ENCODE results near the gene RAB30.

- TF ChIP-seq, protein P1, sequence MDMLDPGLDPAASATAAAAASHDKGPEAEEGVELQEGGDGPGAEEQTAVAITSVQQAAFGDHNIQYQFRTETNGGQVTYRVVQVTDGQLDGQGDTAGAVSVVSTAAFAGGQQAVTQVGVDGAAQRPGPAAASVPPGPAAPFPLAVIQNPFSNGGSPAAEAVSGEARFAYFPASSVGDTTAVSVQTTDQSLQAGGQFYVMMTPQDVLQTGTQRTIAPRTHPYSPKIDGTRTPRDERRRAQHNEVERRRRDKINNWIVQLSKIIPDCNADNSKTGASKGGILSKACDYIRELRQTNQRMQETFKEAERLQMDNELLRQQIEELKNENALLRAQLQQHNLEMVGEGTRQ (CRISPR knock-in tag; IDR thresholded peaks at IDR 0.05): no peak
- TF ChIP-seq FOXP4 (CRISPR knock-in tag; IDR thresholded peaks at IDR 0.05): no peak
- no peak for TF ChIP-seq SMAD3 (CRISPR knock-in tag; IDR thresholded peaks at IDR 0.05; ENCODE audit: borderline replicate concordance)
- TF ChIP-seq, protein P2, sequence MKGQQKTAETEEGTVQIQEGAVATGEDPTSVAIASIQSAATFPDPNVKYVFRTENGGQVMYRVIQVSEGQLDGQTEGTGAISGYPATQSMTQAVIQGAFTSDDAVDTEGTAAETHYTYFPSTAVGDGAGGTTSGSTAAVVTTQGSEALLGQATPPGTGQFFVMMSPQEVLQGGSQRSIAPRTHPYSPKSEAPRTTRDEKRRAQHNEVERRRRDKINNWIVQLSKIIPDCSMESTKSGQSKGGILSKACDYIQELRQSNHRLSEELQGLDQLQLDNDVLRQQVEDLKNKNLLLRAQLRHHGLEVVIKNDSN (CRISPR knock-in tag; IDR thresholded peaks at IDR 0.05): no peak
- no peak for TF ChIP-seq ZNF317 (CRISPR knock-in tag; IDR thresholded peaks at IDR 0.05; ENCODE audit: borderline replicate concordance, low read depth)
- TF ChIP-seq ZNF425 (CRISPR knock-in tag; conservative IDR thresholded peaks at IDR 0.05): no peak
- TF ChIP-seq NR1H2 (CRISPR knock-in tag; IDR thresholded peaks at IDR 0.05): no peak
- TF ChIP-seq FOXJ3 (CRISPR knock-in tag; IDR thresholded peaks at IDR 0.05; ENCODE audit: borderline replicate concordance): no peak
Observed at GRCh38 chr11:83093634-83094033, 21.9 kb upstream of the RAB30 start.

All from WTC11 (cell line).